GM19238 (cell line): ENCODE measurements around the gene LRRC59.
"Not testable (repeated sequence)": the region's sequence is repeated elsewhere in the genome, so short reads cannot be mapped to it uniquely, and the experiment has no call there.

Source experiments
- DNase-seq: peaks from one replicate; pipeline ENCODE4 v3.0.0; 2011; ENCODE audit warnings: low spot score; ENCODE audit not compliant: insufficient read length

The LRRC59 gene

DNA sequence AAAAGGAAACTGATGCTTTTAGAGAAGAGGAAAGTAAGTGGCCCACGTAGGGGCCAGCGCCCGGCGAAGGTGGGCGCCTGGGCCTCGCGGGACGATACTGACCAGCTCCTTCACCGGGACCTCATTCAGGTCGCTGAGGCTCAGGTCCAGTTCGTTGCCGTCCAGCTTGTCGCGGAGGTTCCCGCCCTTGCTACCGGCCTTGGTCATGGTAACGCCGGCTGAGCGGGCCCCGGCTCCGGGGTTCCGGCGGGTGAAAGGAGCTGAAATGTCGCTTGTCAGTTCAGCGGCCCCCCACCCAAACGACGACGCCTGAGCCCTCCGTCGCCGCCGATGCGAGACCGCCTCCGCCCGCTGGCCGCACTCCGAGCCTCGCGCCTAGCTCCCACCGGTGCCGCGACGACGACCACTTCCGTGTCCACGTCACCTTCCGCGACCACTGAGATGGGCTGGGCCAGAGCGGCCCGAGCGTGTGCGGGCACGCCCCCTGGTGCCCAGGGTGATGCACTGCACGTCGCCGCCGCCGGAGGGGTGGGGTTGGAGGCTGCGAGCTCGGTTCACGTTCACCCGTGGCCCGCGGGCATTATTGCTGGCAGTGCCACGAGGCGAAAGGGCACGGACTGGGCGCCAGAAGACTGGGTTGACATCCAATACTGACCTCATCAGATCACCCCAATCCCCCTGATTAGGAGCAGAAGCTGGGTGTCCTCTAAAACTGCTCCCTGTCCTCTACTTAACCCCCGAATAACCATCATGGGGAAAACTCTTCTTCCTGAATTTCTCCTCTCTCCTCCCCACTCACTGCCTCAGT, at the start of gene LRRC59:
Gene LRRC59 (minus strand): TSS at position 413 of the 808 bp plus-strand sequence. CDS start 206 bp downstream, at position 207.
- peak; percentile 84 for DNase-seq

DNA sequence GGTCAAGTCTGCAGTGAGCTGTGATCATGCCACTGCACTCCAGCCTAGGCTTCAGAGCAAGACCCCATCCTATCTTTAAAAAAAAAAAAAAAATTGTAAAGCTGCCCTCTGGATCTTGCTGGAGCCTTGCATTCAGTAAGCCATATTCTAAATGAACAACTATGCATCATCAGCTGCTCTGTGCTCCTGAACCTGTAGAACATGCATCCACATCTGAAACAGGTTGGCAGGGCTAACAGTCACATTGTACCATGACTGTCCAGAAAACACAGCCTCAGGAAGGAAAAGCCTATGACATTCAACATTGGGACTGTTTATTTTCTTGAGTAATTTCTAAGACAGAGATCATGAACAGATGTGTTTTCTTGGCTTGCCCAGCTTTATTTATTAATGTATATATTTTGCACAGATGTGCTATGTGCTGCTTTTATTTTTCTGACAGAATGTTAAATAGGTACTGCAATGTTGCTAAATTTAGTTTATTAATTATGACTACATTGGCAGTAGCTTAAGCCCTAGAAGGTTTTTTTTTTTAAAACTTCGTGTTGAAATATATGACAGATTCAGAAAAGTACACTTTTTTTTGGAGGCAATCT, 48.5 kb upstream of the LRRC59 start:
- no peak for DNase-seq

GRCh38 chr17:50444841-50445715, 47.8 kb upstream of the LRRC59 start:
- no peak for DNase-seq

- no peak for DNase-seq
Measured at GRCh38 chr17:50443505-50443974, 46.2 kb upstream of the LRRC59 start.

GRCh38 chr17:50440838-50441829, 43.8 kb upstream of the LRRC59 start:
- DNase-seq, result no peak

- DNase-seq, result no peak
Measured at GRCh38 chr17:50440172-50440837, 43.0 kb upstream of the LRRC59 start.

- DNase-seq, result no peak
Measured at GRCh38 chr17:50439008-50439407, 41.7 kb upstream of the LRRC59 start.

DNA sequence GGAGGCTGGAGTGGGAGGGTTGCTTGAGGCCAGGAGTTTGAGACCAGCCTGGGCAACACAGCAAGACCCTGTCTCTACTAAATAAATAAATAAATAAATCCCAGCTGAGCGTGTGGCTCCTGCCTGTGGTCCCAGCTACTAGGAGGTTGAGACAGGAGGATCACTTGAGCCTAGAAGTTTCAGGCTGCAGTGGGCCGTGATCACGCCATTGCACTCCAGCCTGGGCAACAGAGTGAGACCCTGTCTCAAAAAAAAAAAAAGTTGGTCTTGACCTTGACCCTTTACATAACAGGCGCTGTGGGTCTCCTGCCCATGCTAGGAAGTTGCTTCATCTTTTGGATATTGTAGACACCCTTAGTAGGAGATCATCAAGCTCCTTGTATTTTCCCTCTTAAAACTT, 40.1 kb upstream of the LRRC59 start:
- no peak for DNase-seq

- DNase-seq, result no peak
Measured at GRCh38 chr17:50432125-50432762, 34.9 kb upstream of the LRRC59 start.

GRCh38 chr17:50430821-50431618, 33.7 kb upstream of the LRRC59 start:
- DNase-seq, result no peak

- no peak for DNase-seq
Measured at GRCh38 chr17:50429793-50430192, 32.5 kb upstream of the LRRC59 start.

GRCh38 chr17:50428831-50429424, 31.6 kb upstream of the LRRC59 start:
- no peak for DNase-seq

GRCh38 chr17:50428126-50428525, 30.8 kb upstream of the LRRC59 start:
- not testable (repeated sequence) for DNase-seq

- peak; percentile 41 for DNase-seq
Measured at GRCh38 chr17:50426814-50427787, 29.8 kb upstream of the LRRC59 start.

DNA sequence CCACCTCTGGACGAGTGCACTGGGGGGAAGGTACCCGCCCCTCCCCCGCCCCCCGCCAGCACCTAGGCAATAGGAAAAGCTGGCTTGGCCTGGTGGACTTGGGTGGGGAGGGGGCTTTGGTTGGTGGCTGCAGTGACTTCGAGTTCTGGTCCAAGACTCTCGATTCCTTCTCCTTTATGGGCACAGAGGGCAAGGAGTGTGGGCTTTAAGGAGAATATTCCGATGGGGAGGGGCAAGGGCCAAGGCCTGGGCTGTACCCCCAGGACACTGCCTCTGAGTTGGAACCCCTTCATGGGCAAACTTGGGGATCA, 29.1 kb upstream of the LRRC59 start:
- DNase-seq, result no peak

DNA sequence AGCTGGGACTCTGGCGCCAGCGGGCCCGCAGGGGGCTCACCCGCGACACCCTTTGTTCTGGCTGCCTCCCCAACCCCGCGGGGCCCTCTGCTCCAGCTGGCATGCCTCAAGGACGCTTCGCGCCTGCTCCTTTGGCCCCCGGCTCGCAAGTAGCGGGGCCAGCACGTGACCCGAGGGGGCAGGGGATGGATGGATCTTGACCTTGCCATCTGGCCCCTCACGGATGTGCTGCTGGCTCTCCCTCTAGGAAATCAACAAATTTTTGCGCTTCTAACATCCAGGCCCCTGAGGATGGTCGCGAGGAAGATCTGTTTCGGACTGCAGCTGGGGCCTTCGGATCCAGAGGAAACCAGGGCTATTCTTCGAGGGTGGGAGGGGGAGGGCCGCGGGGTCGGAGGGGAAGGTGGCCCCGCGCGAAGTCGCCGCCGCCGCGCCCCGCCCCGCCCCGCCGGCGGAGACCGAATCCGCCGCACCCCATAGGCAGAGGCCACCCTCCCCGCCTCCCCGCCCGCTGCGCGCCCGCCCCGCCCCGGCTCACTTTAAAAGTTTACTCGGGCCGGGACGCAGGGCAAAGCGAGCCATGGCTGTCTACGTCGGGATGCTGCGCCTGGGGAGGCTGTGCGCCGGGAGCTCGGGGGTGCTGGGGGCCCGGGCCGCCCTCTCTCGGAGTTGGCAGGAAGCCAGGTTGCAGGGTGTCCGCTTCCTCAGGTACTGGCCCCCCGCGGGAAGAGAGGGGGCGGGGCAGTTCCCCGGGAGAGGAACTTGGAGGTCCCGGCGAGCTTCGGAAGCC, 28.6 kb upstream of the LRRC59 start, which contains the start of gene ACSF2:
Gene ACSF2 (plus strand): TSS at position 537 of the 790 bp plus-strand sequence. CDS start 44 bp downstream, at position 581.
- DNase-seq, result peak; percentile 79
